WTC11 (cell line): ENCODE data around the gene GPR50. TPM values are rescaled to one million over a fixed set of nuclear protein-coding genes. Genes with fewer than 3 reads are reported as not detected.

ENCODE experiments used
- ATAC-seq: fragments of 200-7000 bp; cut with Tn5 transposase; 2 replicates; pipeline ENCODE4 v1.10.0; 2021; ENCODE audit warnings: mild to moderate bottlenecking, moderate library complexity
- CTCF ChIA-PET: fragments of 300-600 bp; sonication (Branson Sonifier 250); formaldehyde crosslinking; loops from one replicate; lab custom pipeline; 2021; ENCODE audit warnings: antibody characterized with exemption; lab: Charles Lee
- POLR2A ChIA-PET: fragments of 350-600 bp; sonication (Branson Sonifier 250); formaldehyde crosslinking; loops from one replicate; lab custom pipeline; 2021; ENCODE audit warnings: antibody characterized with exemption; lab: Charles Lee
- DNase-seq: peaks from one replicate; pipeline ENCODE4 v3.0.0; 2021; ENCODE audit warnings: low spot score
- H3K27ac Mint-ChIP-seq: 2 replicates; pipeline ENCODE4 v1.8.0; 2021; ENCODE audit warnings: mixed read lengths
- H3K27me3 Mint-ChIP-seq: 2 replicates; pipeline ENCODE4 v1.8.0; 2021; ENCODE audit warnings: low read depth, mild to moderate bottlenecking, moderate library complexity, mixed read lengths
- H3K36me3 Mint-ChIP-seq: 2 replicates; pipeline ENCODE4 v1.8.0; 2021; ENCODE audit warnings: mixed read lengths
- H3K4me1 Mint-ChIP-seq: 2 replicates; pipeline ENCODE4 v1.8.0; 2022; ENCODE audit warnings: mixed read lengths
- H3K4me3 Mint-ChIP-seq: 2 replicates; pipeline ENCODE4 v1.8.0; 2021; ENCODE audit warnings: mild to moderate bottlenecking, moderate library complexity, mixed read lengths
- H3K9me3 Mint-ChIP-seq: 2 replicates; pipeline ENCODE4 v1.8.0; 2021; ENCODE audit warnings: mixed read lengths
- ATF1 ChIP-seq: sonication (generic); formaldehyde crosslinking; IDR thresholded peaks from 2 replicates; pipeline ENCODE4 v1.8.1; 2023; ENCODE audit warnings: mild to moderate bottlenecking, moderate library complexity, missing genetic modification reagents
- CREB1 ChIP-seq: sonication (generic); formaldehyde crosslinking; IDR thresholded peaks from 2 replicates; pipeline ENCODE4 v1.8.0; 2023; ENCODE audit warnings: mild to moderate bottlenecking, missing genetic modification reagents
- E2F4 ChIP-seq: sonication (generic); formaldehyde crosslinking; IDR thresholded peaks from 2 replicates; pipeline ENCODE4 v1.8.1; 2022; ENCODE audit warnings: low read depth, mild to moderate bottlenecking, moderate library complexity, missing genetic modification reagents, borderline replicate concordance
- ELF4 ChIP-seq: sonication (generic); formaldehyde crosslinking; IDR thresholded peaks from 2 replicates; pipeline ENCODE4 v1.8.1; 2022; ENCODE audit warnings: low read depth, mild to moderate bottlenecking, moderate library complexity, missing genetic modification reagents
- ESRRA ChIP-seq: sonication (generic); formaldehyde crosslinking; IDR thresholded peaks from 2 replicates; pipeline ENCODE4 v1.8.1; 2022; ENCODE audit warnings: mild to moderate bottlenecking, missing genetic modification reagents, borderline replicate concordance
- ETV6 ChIP-seq: sonication (generic); formaldehyde crosslinking; IDR thresholded peaks from 2 replicates; pipeline ENCODE4 v1.8.1; 2022; ENCODE audit warnings: mild to moderate bottlenecking, missing genetic modification reagents
- FOXP1 ChIP-seq: sonication (generic); formaldehyde crosslinking; IDR thresholded peaks from 2 replicates; pipeline ENCODE4 v1.8.0; 2022; ENCODE audit warnings: missing genetic modification reagents, mild to moderate bottlenecking, moderate library complexity, borderline replicate concordance
- HMGA2 ChIP-seq: fragments of 250-450 bp; sonication (Bioruptor Pico); IDR thresholded peaks from 2 replicates; pipeline ENCODE4 v1.4.0; 2021; ENCODE audit warnings: mild to moderate bottlenecking, moderate library complexity
- JAZF1 ChIP-seq: fragments of 250-450 bp; sonication (Bioruptor Pico); IDR thresholded peaks from 2 replicates; pipeline ENCODE4 v1.9.0; 2021; ENCODE audit warnings: moderate library complexity, mild to moderate bottlenecking, inconsistent platforms
- MXD4 ChIP-seq: fragments of 250-450 bp; sonication (Bioruptor Pico); IDR thresholded peaks from 2 replicates; pipeline ENCODE4 v1.8.0; 2021; ENCODE audit warnings: mild to moderate bottlenecking, moderate library complexity, borderline replicate concordance
- TEAD1 ChIP-seq: sonication (generic); formaldehyde crosslinking; IDR thresholded peaks from 2 replicates; pipeline ENCODE4 v1.8.0; 2022; ENCODE audit warnings: mild to moderate bottlenecking, missing genetic modification reagents
- TEAD4 ChIP-seq: sonication (generic); formaldehyde crosslinking; IDR thresholded peaks from 2 replicates; pipeline ENCODE4 v1.8.0; 2022; ENCODE audit warnings: mild to moderate bottlenecking, missing genetic modification reagents
- TP53 ChIP-seq: sonication (generic); formaldehyde crosslinking; IDR thresholded peaks from 2 replicates; pipeline ENCODE4 v1.8.1; 2023; ENCODE audit warnings: mild to moderate bottlenecking, missing genetic modification reagents
- ZNF121 ChIP-seq: sonication (generic); formaldehyde crosslinking; IDR thresholded peaks from 2 replicates; pipeline ENCODE4 v1.8.0; 2023; ENCODE audit warnings: missing genetic modification reagents
- ZNF263 ChIP-seq: sonication (generic); formaldehyde crosslinking; IDR thresholded peaks from 2 replicates; pipeline ENCODE4 v1.8.1; 2022; ENCODE audit warnings: low read depth, mild to moderate bottlenecking, moderate library complexity, missing genetic modification reagents
- ZNF416 ChIP-seq: fragments of 250-450 bp; sonication (Bioruptor Pico); IDR thresholded peaks from 2 replicates; pipeline ENCODE4 v1.9.0; 2021; ENCODE audit warnings: mild to moderate bottlenecking, inconsistent platforms
- ZNF423 ChIP-seq: fragments of 250-450 bp; sonication (Bioruptor Pico); IDR thresholded peaks from 2 replicates; pipeline ENCODE4 v2.1.2; 2022; ENCODE audit warnings: mild to moderate bottlenecking, moderate library complexity
- ZNF532 ChIP-seq: fragments of 250-450 bp; sonication (Bioruptor Pico); IDR thresholded peaks from 2 replicates; pipeline ENCODE4 v1.9.0; 2021; ENCODE audit warnings: mild to moderate bottlenecking, borderline replicate concordance
- ZNF671 ChIP-seq: fragments of 250-450 bp; sonication (Bioruptor Pico); IDR thresholded peaks from 2 replicates; pipeline ENCODE4 v1.8.0; 2021; ENCODE audit warnings: mild to moderate bottlenecking
- total RNA-seq: library from RNA; stranded (reverse); gene quantifications from 3 replicates; pipeline ENCODE4 v1.2.3, GENCODE V29; 2021
- TF ChIP-seq, protein P1 (sequence below): sonication (generic); formaldehyde crosslinking; IDR thresholded peaks from 2 replicates; pipeline ENCODE4 v1.8.1; 2022; ENCODE audit warnings: low read depth, missing genetic modification reagents, borderline replicate concordance
- TF ChIP-seq, protein P2 (sequence below): sonication (generic); formaldehyde crosslinking; IDR thresholded peaks from 2 replicates; pipeline ENCODE4 v1.8.0; 2023; ENCODE audit warnings: missing genetic modification reagents, mild to moderate bottlenecking, borderline replicate concordance
- TF ChIP-seq, protein P3 (sequence below): sonication (generic); formaldehyde crosslinking; IDR thresholded peaks from 2 replicates; pipeline ENCODE4 v1.8.1; 2023; ENCODE audit warnings: mild to moderate bottlenecking, missing genetic modification reagents, moderate library complexity

The GPR50 gene
- total RNA-seq, 1 experiment from 2014 or later, result 12.0 TPM

DNA sequence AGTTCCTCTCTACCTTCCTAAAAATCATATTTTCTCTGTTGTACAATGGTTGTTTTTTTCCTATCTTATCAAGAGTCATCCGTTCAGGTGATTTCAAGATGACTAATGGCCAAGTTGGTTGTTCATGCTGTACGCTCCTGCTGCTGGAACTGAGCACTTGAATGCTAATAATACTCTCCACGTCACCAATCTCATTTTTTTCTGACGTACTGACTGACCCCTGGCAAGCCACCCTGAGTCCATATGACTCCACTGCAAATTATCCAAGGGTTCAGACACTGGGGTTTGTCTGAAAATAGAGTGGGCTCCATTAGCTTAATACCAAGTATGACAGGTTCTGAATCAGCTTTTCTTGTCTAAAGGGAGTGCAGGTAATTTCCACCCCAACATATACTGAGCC lies 21.1 kb upstream of the GPR50 start (continued):
- no peak for TF ChIP-seq ESRRA
- TF ChIP-seq, all 79 proteins: peak for 0

DNA sequence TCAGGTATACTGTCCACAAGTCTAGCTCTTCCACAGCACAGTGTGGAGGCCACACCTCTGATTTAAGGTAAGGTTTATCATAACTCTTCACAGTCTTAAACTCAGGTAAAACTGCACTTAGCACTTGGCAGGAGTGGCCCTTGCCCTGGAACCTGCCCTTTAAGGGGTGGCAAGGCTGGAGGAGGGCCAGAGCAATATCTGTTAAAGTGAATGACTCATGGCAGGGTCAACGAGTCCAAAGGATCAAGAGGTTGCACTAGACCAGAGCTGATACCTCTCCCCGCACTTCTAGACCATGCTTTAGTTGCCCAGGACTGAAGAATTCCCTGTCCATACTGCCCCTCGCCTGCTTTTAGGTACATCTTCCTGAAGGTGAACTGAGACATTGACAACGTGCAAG lies 14.7 kb upstream of the GPR50 start:
- H3K27me3 Mint-ChIP-seq, result peaks cover 25% of the 10 kb centered on the region
- no peaks in the 10 kb centered on the region for H3K36me3 Mint-ChIP-seq
- H3K27ac Mint-ChIP-seq, result no peak overlapping the region
- ChIA-PET CTCF (no interaction called here), POLR2A (no interaction called here)
- H3K4me3 Mint-ChIP-seq, result no peak overlapping the region
- no peaks in the 10 kb centered on the region for H3K4me1 Mint-ChIP-seq
- ATAC-seq (no peak), DNase-seq (no peak)
- no peak for TF ChIP-seq ATF1 (CRISPR knock-in tag)
- TF ChIP-seq ZNF671 (CRISPR knock-in tag), result no peak
- TF ChIP-seq, protein P1, sequence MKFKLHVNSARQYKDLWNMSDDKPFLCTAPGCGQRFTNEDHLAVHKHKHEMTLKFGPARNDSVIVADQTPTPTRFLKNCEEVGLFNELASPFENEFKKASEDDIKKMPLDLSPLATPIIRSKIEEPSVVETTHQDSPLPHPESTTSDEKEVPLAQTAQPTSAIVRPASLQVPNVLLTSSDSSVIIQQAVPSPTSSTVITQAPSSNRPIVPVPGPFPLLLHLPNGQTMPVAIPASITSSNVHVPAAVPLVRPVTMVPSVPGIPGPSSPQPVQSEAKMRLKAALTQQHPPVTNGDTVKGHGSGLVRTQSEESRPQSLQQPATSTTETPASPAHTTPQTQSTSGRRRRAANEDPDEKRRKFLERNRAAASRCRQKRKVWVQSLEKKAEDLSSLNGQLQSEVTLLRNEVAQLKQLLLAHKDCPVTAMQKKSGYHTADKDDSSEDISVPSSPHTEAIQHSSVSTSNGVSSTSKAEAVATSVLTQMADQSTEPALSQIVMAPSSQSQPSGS (CRISPR knock-in tag), result no peak
- TF ChIP-seq ELF4, result no peak
- no peak for TF ChIP-seq TEAD1
- TF ChIP-seq, protein P2, sequence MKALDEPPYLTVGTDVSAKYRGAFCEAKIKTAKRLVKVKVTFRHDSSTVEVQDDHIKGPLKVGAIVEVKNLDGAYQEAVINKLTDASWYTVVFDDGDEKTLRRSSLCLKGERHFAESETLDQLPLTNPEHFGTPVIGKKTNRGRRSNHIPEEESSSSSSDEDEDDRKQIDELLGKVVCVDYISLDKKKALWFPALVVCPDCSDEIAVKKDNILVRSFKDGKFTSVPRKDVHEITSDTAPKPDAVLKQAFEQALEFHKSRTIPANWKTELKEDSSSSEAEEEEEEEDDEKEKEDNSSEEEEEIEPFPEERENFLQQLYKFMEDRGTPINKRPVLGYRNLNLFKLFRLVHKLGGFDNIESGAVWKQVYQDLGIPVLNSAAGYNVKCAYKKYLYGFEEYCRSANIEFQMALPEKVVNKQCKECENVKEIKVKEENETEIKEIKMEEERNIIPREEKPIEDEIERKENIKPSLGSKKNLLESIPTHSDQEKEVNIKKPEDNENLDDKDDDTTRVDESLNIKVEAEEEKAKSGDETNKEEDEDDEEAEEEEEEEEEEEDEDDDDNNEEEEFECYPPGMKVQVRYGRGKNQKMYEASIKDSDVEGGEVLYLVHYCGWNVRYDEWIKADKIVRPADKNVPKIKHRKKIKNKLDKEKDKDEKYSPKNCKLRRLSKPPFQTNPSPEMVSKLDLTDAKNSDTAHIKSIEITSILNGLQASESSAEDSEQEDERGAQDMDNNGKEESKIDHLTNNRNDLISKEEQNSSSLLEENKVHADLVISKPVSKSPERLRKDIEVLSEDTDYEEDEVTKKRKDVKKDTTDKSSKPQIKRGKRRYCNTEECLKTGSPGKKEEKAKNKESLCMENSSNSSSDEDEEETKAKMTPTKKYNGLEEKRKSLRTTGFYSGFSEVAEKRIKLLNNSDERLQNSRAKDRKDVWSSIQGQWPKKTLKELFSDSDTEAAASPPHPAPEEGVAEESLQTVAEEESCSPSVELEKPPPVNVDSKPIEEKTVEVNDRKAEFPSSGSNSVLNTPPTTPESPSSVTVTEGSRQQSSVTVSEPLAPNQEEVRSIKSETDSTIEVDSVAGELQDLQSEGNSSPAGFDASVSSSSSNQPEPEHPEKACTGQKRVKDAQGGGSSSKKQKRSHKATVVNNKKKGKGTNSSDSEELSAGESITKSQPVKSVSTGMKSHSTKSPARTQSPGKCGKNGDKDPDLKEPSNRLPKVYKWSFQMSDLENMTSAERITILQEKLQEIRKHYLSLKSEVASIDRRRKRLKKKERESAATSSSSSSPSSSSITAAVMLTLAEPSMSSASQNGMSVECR (CRISPR knock-in tag), result no peak
- no peak for TF ChIP-seq HMGA2 (CRISPR knock-in tag)
- no peak for TF ChIP-seq ZNF532 (CRISPR knock-in tag)
- no peak for TF ChIP-seq FOXP1 (CRISPR knock-in tag)
- H3K9me3 Mint-ChIP-seq, result peaks cover 11% of the 10 kb centered on the region

GRCh38 chrX:151167791-151168345 lies 8.5 kb upstream of the GPR50 start:
- no peak for DNase-seq
- H3K4me3 Mint-ChIP-seq, result no peak overlapping the region
- ATAC-seq, result no peak
- POLR2A ChIA-PET, result no interaction called here
- H3K27me3 Mint-ChIP-seq, result peaks cover 34% of the 10 kb centered on the region
- CTCF ChIA-PET, result interaction anchor here (1.4 kb wide), 1 partner anchor 513 kb away, joined by 3 read pairs; no protein-coding TSS in a partner anchor
- H3K36me3 Mint-ChIP-seq, result no peaks in the 10 kb centered on the region
- no peak overlapping the region for H3K27ac Mint-ChIP-seq
- H3K4me1 Mint-ChIP-seq, result peaks cover 10% of the 10 kb centered on the region
- peaks cover 5% of the 10 kb centered on the region for H3K9me3 Mint-ChIP-seq
- TF ChIP-seq CREB1 (CRISPR knock-in tag) (no peak), E2F4 (no peak), MXD4 (CRISPR knock-in tag) (no peak), ZNF263 (no peak), TEAD4 (CRISPR knock-in tag) (no peak), ZNF423 (CRISPR knock-in tag) (no peak), ZNF121 (CRISPR knock-in tag) (no peak), ETV6 (CRISPR knock-in tag) (no peak), ZNF416 (no peak), TP53 (CRISPR knock-in tag) (no peak), JAZF1 (no peak)
- TF ChIP-seq, protein P3, sequence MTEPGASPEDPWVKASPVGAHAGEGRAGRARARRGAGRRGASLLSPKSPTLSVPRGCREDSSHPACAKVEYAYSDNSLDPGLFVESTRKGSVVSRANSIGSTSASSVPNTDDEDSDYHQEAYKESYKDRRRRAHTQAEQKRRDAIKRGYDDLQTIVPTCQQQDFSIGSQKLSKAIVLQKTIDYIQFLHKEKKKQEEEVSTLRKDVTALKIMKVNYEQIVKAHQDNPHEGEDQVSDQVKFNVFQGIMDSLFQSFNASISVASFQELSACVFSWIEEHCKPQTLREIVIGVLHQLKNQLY (CRISPR knock-in tag), result no peak
